H1 (cell line): ENCODE results near the gene EIF3B. TPM values are rescaled to one million over a fixed set of nuclear protein-coding genes. Genes with fewer than 3 reads are reported as not detected.

Experiments
- CTCF ChIA-PET: fragments of 300-600 bp; sonication (Branson Sonifier 250); formaldehyde crosslinking; loops from one replicate; lab custom pipeline; 2021; ENCODE audit not compliant: partially characterized antibody; lab: Charles Lee
- POLR2A ChIA-PET: fragments of 300-600 bp; sonication (Branson Sonifier 250); formaldehyde crosslinking; loops from one replicate; lab custom pipeline; 2021; ENCODE audit warnings: inconsistent platforms; ENCODE audit not compliant: partially characterized antibody; lab: Charles Lee
- DNase-seq, 2 experiments: peaks; one replicate each; pipeline versions ENCODE4 v3.0.0 to v3.0.0-alpha.2; 2010 to 2022; ENCODE audit warnings: low spot score in 2 of 2, low read depth in 1 of 2, mixed read lengths in 1 of 2
- FAIRE-seq: peaks from 2 replicates; lab custom pipeline; 2011; peaks lifted over from hg19 to GRCh38; lab: Jason Lieb, UNC
- H2AFZ ChIP-seq: 2 replicates; pipeline ENCODE4 v1.8.1; 2012; ENCODE audit warnings: low read length, inconsistent platforms
- H2AK5ac ChIP-seq: 2 replicates; pipeline ENCODE4 v1.6.1; 2013; ENCODE audit warnings: low read depth, low read length
- H2BK120ac ChIP-seq: replicated peaks from 2 replicates; pipeline ENCODE3; 2013; ENCODE audit warnings: low read depth, low read length, inconsistent platforms
- H2BK12ac ChIP-seq: 2 replicates; pipeline ENCODE4 v1.6.1; 2013; ENCODE audit warnings: low read depth, low read length
- H2BK15ac ChIP-seq: 2 replicates; pipeline ENCODE4 v1.6.1; 2013; ENCODE audit warnings: low read length
- H2BK20ac ChIP-seq: 2 replicates; pipeline ENCODE4 v1.6.1; 2013; ENCODE audit warnings: low read length
- H2BK5ac ChIP-seq: 2 replicates; pipeline ENCODE4 v1.6.1; 2013; ENCODE audit warnings: low read depth, low read length
- H3K14ac ChIP-seq: 2 replicates; pipeline ENCODE4 v1.6.1; 2013; ENCODE audit warnings: inconsistent platforms; ENCODE audit not compliant: insufficient read length
- H3K18ac ChIP-seq: 2 replicates; pipeline ENCODE4 v1.6.1; 2013; ENCODE audit warnings: low read length; ENCODE audit errors: extremely low read depth
- H3K23ac ChIP-seq: 2 replicates; pipeline ENCODE4 v1.6.1; 2013; ENCODE audit warnings: inconsistent platforms; ENCODE audit not compliant: insufficient read length
- H3K23me2 ChIP-seq: 2 replicates; pipeline ENCODE4 v1.6.1; 2013; ENCODE audit warnings: low read depth, low read length
- H3K27ac ChIP-seq: 2 replicates; pipeline ENCODE4 v1.6.1; 2011; ENCODE audit warnings: low read depth, low read length, inconsistent platforms
- H3K27me3 ChIP-seq, 4 experiments: replicated peaks in 1 of 4; 1 replicate in 1 of 4; 2 replicates in 3 of 4; pipeline versions ENCODE4 v1.6.1 to v1.8.1; 2011 to 2013; ENCODE audit warnings: low read length in 3 of 4, mild to moderate bottlenecking in 3 of 4, inconsistent platforms in 2 of 4, mixed read lengths in 2 of 4, moderate library complexity in 1 of 4; ENCODE audit not compliant: control insufficient read depth in 3 of 4, insufficient read depth in 3 of 4; ENCODE audit errors: extremely low read depth in 1 of 4
- H3K36me3 ChIP-seq, 4 experiments: 2 replicates each; pipeline versions ENCODE4 v1.6.1 to v1.8.1; 2011 to 2013; ENCODE audit warnings: mild to moderate bottlenecking in 4 of 4, low read length in 3 of 4, moderate library complexity in 2 of 4, control low read depth in 1 of 4, inconsistent platforms in 1 of 4; ENCODE audit not compliant: insufficient read depth in 4 of 4, control insufficient read depth in 2 of 4
- H3K4ac ChIP-seq: replicated peaks from 2 replicates; pipeline ENCODE3; 2013; ENCODE audit warnings: low read length, low read depth, mixed read lengths, inconsistent platforms; ENCODE audit not compliant: insufficient read length
- H3K4me1 ChIP-seq, 4 experiments: replicated peaks in 1 of 4; 1 replicate in 1 of 4; 2 replicates in 3 of 4; pipeline versions ENCODE4 v1.6.1 to v1.8.1; 2011 to 2013; ENCODE audit warnings: low read length in 3 of 4, inconsistent platforms in 2 of 4, mixed read lengths in 1 of 4; ENCODE audit not compliant: insufficient read depth in 4 of 4, control insufficient read depth in 3 of 4
- H3K4me2 ChIP-seq, 2 experiments: 2 replicates each; pipeline versions ENCODE4 v1.6.1 to v1.8.1; 2011 to 2013; ENCODE audit warnings: low read depth in 2 of 2, low read length in 2 of 2, control low read depth in 1 of 2, inconsistent platforms in 1 of 2, mild to moderate bottlenecking in 1 of 2; ENCODE audit not compliant: insufficient read depth in 1 of 2
- H3K4me3 ChIP-seq, 4 experiments: fragments of 200-600, 300-600 bp in 1 of 4; sonication (generic), shearing (Covaris generic), sonication (Bioruptor Twin) in 1 of 4; 2 replicates each; pipeline versions ENCODE4 v1.5.1 to v1.8.1; 2011 to 2016; ENCODE audit warnings: low read length in 4 of 4, low read depth in 3 of 4, control low read depth in 2 of 4, inconsistent platforms in 2 of 4, mild to moderate bottlenecking in 2 of 4, mixed read lengths in 1 of 4, moderate library complexity in 1 of 4; ENCODE audit not compliant: insufficient read depth in 2 of 4; ENCODE audit errors: extremely low read depth in 1 of 4
- H3K56ac ChIP-seq: replicated peaks from 2 replicates; pipeline ENCODE3; 2013; ENCODE audit warnings: low read depth, mild to moderate bottlenecking, mixed read lengths, low read length, inconsistent platforms; ENCODE audit not compliant: insufficient read length
- H3K79me1 ChIP-seq: 2 replicates; pipeline ENCODE4 v1.6.1; 2013; ENCODE audit warnings: low read depth, low read length, control low read depth
- H3K79me2 ChIP-seq, 2 experiments: 2 replicates each; pipeline versions ENCODE4 v1.6.1 to v1.8.1; 2012 to 2013; ENCODE audit warnings: low read length in 2 of 2, mild to moderate bottlenecking in 2 of 2, inconsistent platforms in 1 of 2; ENCODE audit not compliant: insufficient read depth in 2 of 2, control insufficient read depth in 1 of 2
- H3K9ac ChIP-seq, 4 experiments: replicated peaks in 1 of 4; 1 replicate in 1 of 4; 2 replicates in 3 of 4; pipeline versions ENCODE4 v1.6.1 to v1.8.1; 2011 to 2013; ENCODE audit warnings: low read depth in 3 of 4, low read length in 3 of 4, control low read depth in 2 of 4, mild to moderate bottlenecking in 2 of 4, moderate library complexity in 2 of 4, inconsistent platforms in 1 of 4; ENCODE audit errors: extremely low read depth in 1 of 4
- H3K9me3 ChIP-seq, 2 experiments: 2 replicates each; pipeline versions ENCODE4 v1.6.1 to v1.8.1; 2012 to 2013; ENCODE audit warnings: mild to moderate bottlenecking in 2 of 2, moderate library complexity in 2 of 2, control low read depth in 1 of 2, inconsistent platforms in 1 of 2, low read depth in 1 of 2, low read length in 1 of 2, mixed read lengths in 1 of 2; ENCODE audit not compliant: insufficient read depth in 2 of 2
- H4K20me1 ChIP-seq, 2 experiments: replicated peaks in 1 of 2; 2 replicates each; pipeline versions ENCODE3 to v1.8.1; 2011 to 2013; ENCODE audit warnings: inconsistent platforms in 2 of 2, low read length in 2 of 2, mild to moderate bottlenecking in 1 of 2; ENCODE audit not compliant: insufficient read depth in 2 of 2, control insufficient read depth in 1 of 2
- H4K5ac ChIP-seq: 2 replicates; pipeline ENCODE4 v1.6.1; 2013; ENCODE audit warnings: low read length, low read depth, mixed read lengths, inconsistent platforms; ENCODE audit not compliant: insufficient read length
- H4K8ac ChIP-seq: 2 replicates; pipeline ENCODE4 v1.8.0; 2013; ENCODE audit warnings: mild to moderate bottlenecking, moderate library complexity, low read length, inconsistent platforms; ENCODE audit not compliant: insufficient read depth; ENCODE audit errors: extremely low read depth
- H4K91ac ChIP-seq: replicated peaks from 2 replicates; pipeline ENCODE3; 2013; ENCODE audit warnings: low read length, mixed read lengths, inconsistent platforms; ENCODE audit not compliant: insufficient read length
- WGBS, 2 experiments: shearing (Covaris generic) in 1 of 2; methylation state at CpG; one replicate each; pipeline versions ENCODE4 v1.1.6 to v1.1.7; 2013 to 2015; ENCODE audit warnings: low lambda C conversion rate in 2 of 2, mixed read lengths in 2 of 2, inconsistent platforms in 1 of 2, low coverage in 1 of 2, missing lambda C conversion rate in 1 of 2; ENCODE audit not compliant: insufficient replicate concordance in 2 of 2, insufficient coverage in 1 of 2, insufficient read length in 1 of 2; ENCODE audit errors: extremely low coverage in 1 of 2, missing lambda C conversion rate in 1 of 2; 5-methylcytosine and 5-hydroxymethylcytosine counted together
- polyA plus RNA-seq, 7 experiments: library from polyadenylated mRNA; depleted of rRNA in 3 of 7; stranded (reverse) in 5 of 7; unstranded in 2 of 7; fragments of >200 nt in 5 of 7; fragments of 200-250 nt in 2 of 7; gene quantifications; 1 replicate in 5 of 7; 2 replicates in 1 of 7; 4 replicates in 1 of 7; pipeline versions ENCODE4 v1.2.1 to v1.2.3, GENCODE V29; 2011 to 2013; ENCODE audit warnings: missing spikeins in 2 of 7, mixed read lengths in 2 of 7
- total RNA-seq: library from RNA; stranded (reverse); fragmentation: NEBNext Ultra II Directional; extraction: Animal tissue kit (Norgen Biotek cat#: 25700); gene quantifications from 2 replicates; pipeline ENCODE4 v1.2.1, GENCODE V29; 2021

The EIF3B gene
- total and polyA plus RNA-seq, 2 of the 8 experiments (the other 6 are each of a cell fraction or from before 2014, with no cell fraction given): 167 to 316 TPM

GRCh38 chr7:2336626-2337299 is 17.9 kb upstream of the EIF3B start:
- FAIRE-seq: no peak
- peaks cover 0 to 9% (median 1%) of the 10 kb centered on the region in 4 experiments; a peak in 2 of 8 replicates for H3K36me3 ChIP-seq
- no peak overlapping the region for H2BK20ac ChIP-seq
- peaks cover 1 to 2% of the 10 kb centered on the region in 2 experiments for H4K20me1 ChIP-seq
- no peaks in the 10 kb centered on the region for H3K4me1 ChIP-seq
- H2AFZ ChIP-seq: no peak overlapping the region
- no peaks in the 10 kb centered on the region for H3K9me3 ChIP-seq
- 96% methylated on average over 19 of the region's 20 CpGs; no CpG with 5 or more reads in 1 of the 2 experiments for WGBS, 2 experiments
- no peak overlapping the region for H3K4ac ChIP-seq
- no peak overlapping the region for H3K56ac ChIP-seq
- H3K23ac ChIP-seq: no peak overlapping the region
- H3K9ac ChIP-seq: no peak overlapping the region
- H2BK5ac ChIP-seq: no peak overlapping the region
- no peaks in the 10 kb centered on the region for H3K79me1 ChIP-seq
- H2AK5ac ChIP-seq: no peak overlapping the region
- no peak overlapping the region for H4K5ac ChIP-seq
- H2BK120ac ChIP-seq: no peak overlapping the region
- H3K23me2 ChIP-seq: no peaks in the 10 kb centered on the region
- no peak overlapping the region for H3K14ac ChIP-seq
- no peak overlapping the region for H3K27ac ChIP-seq
- H3K27me3 ChIP-seq: no peaks in the 10 kb centered on the region
- H3K4me3 ChIP-seq: no peak overlapping the region
- ChIA-PET CTCF (interaction anchor here (1.6 to 2.4 kb wide), 3 partner anchors 11 to 132 kb away, joined by 5 to 14 read pairs (median 5); no protein-coding TSS in a partner anchor), POLR2A (interaction anchor here (0.7 to 3.2 kb wide), 4 partner anchors 11 to 48 kb away, joined by 3 to 21 read pairs (median 6); no protein-coding TSS in a partner anchor)
- no peak for DNase-seq
- no peak overlapping the region for H4K91ac ChIP-seq
- H3K4me2 ChIP-seq: no peak overlapping the region
- H3K79me2 ChIP-seq: no peaks in the 10 kb centered on the region
- no peak overlapping the region for H3K18ac ChIP-seq
- no peak overlapping the region for H4K8ac ChIP-seq
- H2BK12ac ChIP-seq: no peak overlapping the region
- H2BK15ac ChIP-seq: no peak overlapping the region
